HepG2 (cell line): ENCODE results near the gene NXPH1. TPM values are rescaled to one million over a fixed set of nuclear protein-coding genes. Genes with fewer than 3 reads are reported as not detected.

Source experiments
- ATAC-seq: fragments of 200-7000 bp; cut with Tn5 transposase; 3 replicates; pipeline ENCODE4 v1.9.1; 2020; ENCODE audit warnings: mild to moderate bottlenecking, moderate library complexity
- BruUV-seq: library from RNA; stranded (reverse); fragments of 400-500 nt; replicated peaks from 2 replicates; lab custom pipeline; 2021; lab: Mats Ljungman, UMichigan
- CTCF ChIA-PET: fragments of 300-600 bp; formaldehyde crosslinking; extraction: SDS; loops from one replicate; lab custom pipeline; 2021; ENCODE audit warnings: low total read pairs, inconsistent platforms, low intra/inter-chr PET ratio; lab: Yijun Ruan, JAX
- POLR2A ChIA-PET: fragments of 350-600 bp; sonication (Branson Sonifier 250); formaldehyde crosslinking; loops from one replicate; lab custom pipeline; 2020; ENCODE audit warnings: antibody characterized with exemption, inconsistent platforms; lab: Yijun Ruan, JAX
- DNase-seq: peaks from one replicate; pipeline ENCODE4 v3.0.0-alpha.2; 2015; ENCODE audit warnings: low spot score
- FAIRE-seq: peaks from 3 replicates; lab custom pipeline; 2011; peaks lifted over from hg19 to GRCh38; lab: Jason Lieb, UNC
- H2AFZ ChIP-seq: one replicate; pipeline ENCODE4 v1.6.1; 2011; ENCODE audit warnings: low read length, inconsistent platforms
- H3K27ac ChIP-seq: fragments of 300-600 bp; 3 replicates; pipeline ENCODE4 v1.8.0; 2011; ENCODE audit warnings: mixed run types, mild to moderate bottlenecking, mixed read lengths, low read length, inconsistent platforms; ENCODE audit not compliant: insufficient read depth; ENCODE audit errors: extremely low read length
- H3K27me3 ChIP-seq, 2 experiments: fragments of 200-600 bp in 1 of 2; 2 replicates in 1 of 2; 3 replicates in 1 of 2; pipeline versions ENCODE4 v1.6.0 to v1.8.0; 2011; ENCODE audit warnings: low read length in 2 of 2, mild to moderate bottlenecking in 2 of 2, moderate library complexity in 2 of 2, inconsistent platforms in 1 of 2; ENCODE audit not compliant: insufficient read depth in 2 of 2, control insufficient read depth in 1 of 2
- H3K36me3 ChIP-seq, 2 experiments: fragments of 200-600 bp in 1 of 2; replicated peaks in 1 of 2; 2 replicates in 1 of 2; 3 replicates in 1 of 2; pipeline versions ENCODE4 v1.5.1 to v1.8.0; 2011; ENCODE audit warnings: low read length in 2 of 2, inconsistent platforms in 1 of 2; ENCODE audit not compliant: insufficient read depth in 2 of 2, control insufficient read depth in 1 of 2
- H3K4me1 ChIP-seq: 2 replicates; pipeline ENCODE4 v1.5.1; 2012; ENCODE audit warnings: low read length, inconsistent platforms; ENCODE audit not compliant: insufficient read depth
- H3K4me2 ChIP-seq: 2 replicates; pipeline ENCODE4 v1.6.0; 2011; ENCODE audit warnings: low read depth, low read length, inconsistent platforms
- H3K4me3 ChIP-seq, 3 experiments: fragments of 200-600 bp in 1 of 3; sonication (generic), shearing (Covaris generic) in 1 of 3; replicated peaks in 1 of 3; 2 replicates each; pipeline ENCODE4 v1.5.1; 2011 to 2016; ENCODE audit warnings: low read length in 3 of 3, inconsistent platforms in 2 of 3, low read depth in 2 of 3, mild to moderate bottlenecking in 2 of 3, control low read depth in 1 of 3, mixed read lengths in 1 of 3; ENCODE audit not compliant: insufficient read depth in 1 of 3
- H3K79me2 ChIP-seq: one replicate; pipeline ENCODE4 v1.6.1; 2011; ENCODE audit warnings: low read length, inconsistent platforms; ENCODE audit not compliant: insufficient read depth
- H3K9ac ChIP-seq: 2 replicates; pipeline ENCODE4 v1.6.0; 2011; ENCODE audit warnings: mild to moderate bottlenecking, low read depth, low read length, inconsistent platforms; ENCODE audit not compliant: insufficient read depth
- H3K9me3 ChIP-seq: 2 replicates; pipeline ENCODE4 v1.5.1; 2012; ENCODE audit warnings: mild to moderate bottlenecking, low read length
- H4K20me1 ChIP-seq: 2 replicates; pipeline ENCODE4 v1.6.0; 2011; ENCODE audit warnings: inconsistent platforms, mild to moderate bottlenecking, low read length, moderate library complexity; ENCODE audit not compliant: insufficient read depth
- BRD4 ChIP-seq: sonication (generic); formaldehyde crosslinking; IDR thresholded peaks from 2 replicates; pipeline ENCODE4 v1.4.0; 2020; ENCODE audit warnings: missing genetic modification reagents
- GABPB1 ChIP-seq: IDR thresholded peaks from 2 replicates; pipeline ENCODE4 v1.6.1; 2016; ENCODE audit warnings: mild to moderate bottlenecking, missing genetic modification reagents, moderate library complexity, missing compliant biosample characterization
- HDAC1 ChIP-seq: sonication (generic); formaldehyde crosslinking; IDR thresholded peaks from 2 replicates; pipeline ENCODE4 v1.5.1; 2020; ENCODE audit warnings: mild to moderate bottlenecking, missing genetic modification reagents
- IKZF5 ChIP-seq: IDR thresholded peaks from 2 replicates; pipeline ENCODE4 v1.6.1; 2018; ENCODE audit warnings: missing genetic modification reagents, mild to moderate bottlenecking, missing compliant biosample characterization
- NFIB ChIP-seq: sonication (generic); formaldehyde crosslinking; IDR thresholded peaks from 2 replicates; pipeline ENCODE4 v1.9.0; 2021; ENCODE audit warnings: missing genetic modification reagents, mild to moderate bottlenecking, borderline replicate concordance
- SNAPC4 ChIP-seq: sonication (generic); formaldehyde crosslinking; IDR thresholded peaks from 2 replicates; pipeline ENCODE4 v1.4.0; 2020; ENCODE audit warnings: mild to moderate bottlenecking, missing genetic modification reagents
- SOX5 ChIP-seq: IDR thresholded peaks from 2 replicates; pipeline ENCODE4 v1.6.1; 2016; ENCODE audit warnings: borderline replicate concordance
- ZNF441 ChIP-seq: sonication (generic); formaldehyde crosslinking; IDR thresholded peaks from 2 replicates; pipeline ENCODE4 v1.7.0; 2021; ENCODE audit warnings: missing genetic modification reagents, borderline replicate concordance
- ZNF546 ChIP-seq: sonication (generic); formaldehyde crosslinking; conservative IDR thresholded peaks from 2 replicates; pipeline ENCODE4 v1.8.1; 2023; ENCODE audit warnings: mild to moderate bottlenecking, missing genetic modification reagents
- ZNF816 ChIP-seq: sonication (generic); formaldehyde crosslinking; IDR thresholded peaks from 2 replicates; pipeline ENCODE4 v1.8.0; 2022; ENCODE audit warnings: missing genetic modification reagents, mild to moderate bottlenecking, borderline replicate concordance
- ZNF841 ChIP-seq: sonication (generic); formaldehyde crosslinking; IDR thresholded peaks from 2 replicates; pipeline ENCODE4 v1.8.1; 2023; ENCODE audit warnings: missing genetic modification reagents, borderline replicate concordance
- WGBS: methylation state at CpG from one replicate; pipeline ENCODE4 v1.1.6; 2017; ENCODE audit warnings: low lambda C conversion rate; 5-methylcytosine and 5-hydroxymethylcytosine counted together
- in situ Hi-C: cut with HindIII; loops from 2 replicates; pipeline ENCODE4 v1.10.0; 2017; ENCODE audit warnings: low pct_unique_long_range_greater_than_20kb; ENCODE audit not compliant: extremely low pct_ligation_motif_present
- intact Hi-C: fragments of 100-400 bp; cut with micrococcal nuclease; formaldehyde crosslinking; loops from one replicate; pipeline ENCODE4 v1.10.0; 2022; ENCODE audit not compliant: unreplicated experiment
- polyA plus RNA-seq, 8 experiments: library from polyadenylated mRNA; depleted of rRNA in 3 of 8; stranded (reverse) in 7 of 8; unstranded in 1 of 8; fragments of >200 nt; fragmentation: Illumina TruSeq in 4 of 8; extraction: Trizol in 4 of 8; gene quantifications; 2 replicates each; pipeline versions ENCODE4 v1.2.1 to v1.2.3, GENCODE V29; 2011 to 2016; ENCODE audit warnings: low read depth in 4 of 8, missing spikeins in 1 of 8, mixed read lengths in 1 of 8; ENCODE audit not compliant: insufficient read depth in 1 of 8
- total RNA-seq, 5 experiments: library from RNA; depleted of rRNA; stranded (reverse); fragments of >200 nt; fragmentation: Illumina TruSeq; extraction: Trizol; gene quantifications; 2 replicates each; pipeline ENCODE4 v1.2.3, GENCODE V29; 2016; ENCODE audit warnings: low read depth in 1 of 5

Gene NXPH1
- total and polyA plus RNA-seq, 2 of the 13 experiments (the other 11 are each of a cell fraction or from before 2014, with no cell fraction given): not detected

GRCh38 chr7:8500286-8500685 lies 66.9 kb downstream of the NXPH1 start (continued):
- TF ChIP-seq ZNF441 (CRISPR knock-in tag) (no peak), ZNF816 (no peak), NFIB (CRISPR knock-in tag) (no peak), IKZF5 (CRISPR knock-in tag) (no peak)

- ChIA-PET CTCF (no interaction called here), POLR2A (no interaction called here)
- no peak overlapping the region for H3K9ac ChIP-seq
- no peaks in the 10 kb centered on the region for H3K4me1 ChIP-seq
- no peak for ATAC-seq
- in situ Hi-C loops (no loop called here), intact Hi-C loops (no loop called here)
- no peaks in the 10 kb centered on the region for H4K20me1 ChIP-seq
- no peak overlapping the region for H3K4me3 ChIP-seq
- no peaks in the 10 kb centered on the region for H3K9me3 ChIP-seq
- H3K79me2 ChIP-seq: no peaks in the 10 kb centered on the region
- 0% methylated on average over 2 of the region's 2 CpGs for WGBS
- FAIRE-seq: no peak
- H3K36me3 ChIP-seq: no peaks in the 10 kb centered on the region
- H3K27ac ChIP-seq: no peak overlapping the region
- H3K27me3 ChIP-seq: no peaks in the 10 kb centered on the region
- no peak overlapping the region for H2AFZ ChIP-seq
- H3K4me2 ChIP-seq: no peak overlapping the region
- no peak for TF ChIP-seq BRD4
- no TSS peak for BruUV-seq
- no peak for DNase-seq
Observed at GRCh38 chr7:8507566-8507965, 74.2 kb downstream of the NXPH1 start.

- ATAC-seq: no peak
- CTCF ChIA-PET: no interaction called here
- intact Hi-C loops: no loop called here
- TF ChIP-seq HDAC1 (CRISPR knock-in tag) (no peak), GABPB1 (no peak), ZNF841 (CRISPR knock-in tag) (no peak), SOX5 (CRISPR knock-in tag) (no peak), ZNF546 (CRISPR knock-in tag) (no peak), SNAPC4 (CRISPR knock-in tag) (no peak)
- TF ChIP-seq, all 625 proteins: peak for 0
- no peak overlapping the region for H3K9ac ChIP-seq
- in situ Hi-C loops: no loop called here
- H3K4me2 ChIP-seq: no peak overlapping the region
- H3K27ac ChIP-seq: no peak overlapping the region
- H3K4me3 ChIP-seq: no peak overlapping the region
- no peaks in the 10 kb centered on the region for H4K20me1 ChIP-seq
- H3K36me3 ChIP-seq: no peaks in the 10 kb centered on the region
- no peaks in the 10 kb centered on the region for H3K27me3 ChIP-seq
- H3K4me1 ChIP-seq: no peaks in the 10 kb centered on the region
- POLR2A ChIA-PET: no interaction called here
- BruUV-seq: no TSS peak
- no peak for FAIRE-seq
- H3K9me3 ChIP-seq: no peaks in the 10 kb centered on the region
- 52% methylated on average over 1 of the region's 1 CpG for WGBS
- H2AFZ ChIP-seq: no peak overlapping the region
- no peaks in the 10 kb centered on the region for H3K79me2 ChIP-seq
- DNase-seq: no peak
Observed at GRCh38 chr7:8509621-8510020, 76.2 kb downstream of the NXPH1 start.
